Inflammatory macrophage (primary cell): ENCODE measurements around the gene SCGB1C1.
"Not testable (repeated sequence)": the region's sequence is repeated elsewhere in the genome, so short reads cannot be mapped to it uniquely, and the experiment has no call there.

Experiments
- DNase-seq, 2 donors: peaks; one replicate each; pipeline ENCODE4 v3.0.0-alpha.2; 2020 to 2022

The SCGB1C1 gene

GRCh38 chr11:218815-219593 is 26.1 kb downstream of the SCGB1C1 start:
- DNase-seq, result no peak

- DNase-seq, result not testable (repeated sequence)
Observed at GRCh38 chr11:220641-221215, 27.9 kb downstream of the SCGB1C1 start.

GRCh38 chr11:221539-221938 is 28.7 kb downstream of the SCGB1C1 start:
- no peak for DNase-seq

GRCh38 chr11:221998-222789 is 29.3 kb downstream of the SCGB1C1 start:
- DNase-seq, result no peak

- no peak for DNase-seq
Observed at GRCh38 chr11:223026-223789, 30.3 kb downstream of the SCGB1C1 start.

- no peak for DNase-seq
Observed at GRCh38 chr11:223884-224283, 31.0 kb downstream of the SCGB1C1 start.

GRCh38 chr11:224424-224823 is 31.5 kb downstream of the SCGB1C1 start:
- no peak for DNase-seq

- no peak for DNase-seq
Observed at GRCh38 chr11:225734-226453, 33.0 kb downstream of the SCGB1C1 start.

GRCh38 chr11:227824-228379 is 35.0 kb downstream of the SCGB1C1 start:
- DNase-seq, result no peak

- no peak for DNase-seq
Observed at GRCh38 chr11:230431-230830, 37.6 kb downstream of the SCGB1C1 start.

- DNase-seq, result no peak
Observed at GRCh38 chr11:232783-233565, 40.1 kb downstream of the SCGB1C1 start.

- no peak for DNase-seq
Observed at GRCh38 chr11:235180-235579, 42.3 kb downstream of the SCGB1C1 start.

GRCh38 chr11:235609-235996 is 42.7 kb downstream of the SCGB1C1 start:
- DNase-seq, result no peak

GRCh38 chr11:235997-236773 is 43.3 kb downstream of the SCGB1C1 start, which contains the start of gene SIRT3:
Gene SIRT3, minus strand, starts transcription at chr11:236342. Its CDS starts 14 bp downstream, at chr11:236328.
- DNase-seq, result peak; percentile 12 to 17

GRCh38 chr11:236774-237767 is 44.2 kb downstream of the SCGB1C1 start, which contains the start of gene PSMD13:
Gene PSMD13, plus strand, starts transcription at chr11:236976. Its CDS starts 74 bp downstream, at chr11:237050.
- peak; percentile 94 to 98 for DNase-seq

GRCh38 chr11:238346-238745 is 45.5 kb downstream of the SCGB1C1 start:
- not testable (repeated sequence) for DNase-seq

- DNase-seq, result no peak
Observed at GRCh38 chr11:240315-240714, 47.4 kb downstream of the SCGB1C1 start.

- no peak for DNase-seq
Observed at GRCh38 chr11:241634-242033, 48.8 kb downstream of the SCGB1C1 start.
